ENCODE measurements around the gene CDH23.

GRCh38 chr10:71795248-71795647 lies 398.5 kb downstream of the CDH23 start:
- TF ChIP-seq CTCF (IDR thresholded peaks at IDR 0.05) (no peak), EZH2 (IDR thresholded peaks at IDR 0.05; ENCODE audit: borderline replicate concordance, insufficient read depth, low read depth, low read length, poor library complexity, severe bottlenecking) (no peak)
